Activated naive CD4-positive, alpha-beta T cell treated with Interleukin-2 at 50 U/mL for 16 hours (primary cell): Measurements from ENCODE around the gene OPRD1.

Experiments
- DNase-seq: peaks from one replicate; pipeline ENCODE4 v3.0.0-alpha.2; 2020

The OPRD1 gene

GRCh38 chr1:28914228-28915030 lies 102.5 kb downstream of the OPRD1 start, which contains the start of gene EPB41:
EPB41 (plus strand) TSS chr1:28914569; CDS start chr1:28987438, 72,869 bp downstream.
- DNase-seq = peak; percentile 91

GRCh38 chr1:28915031-28915895 lies 103.3 kb downstream of the OPRD1 start:
- DNase-seq = peak; percentile 58

GRCh38 chr1:28917757-28918118 lies 105.8 kb downstream of the OPRD1 start:
- DNase-seq = peak; percentile 22
